ENCODE measurements around the gene MUS81.

DNA sequence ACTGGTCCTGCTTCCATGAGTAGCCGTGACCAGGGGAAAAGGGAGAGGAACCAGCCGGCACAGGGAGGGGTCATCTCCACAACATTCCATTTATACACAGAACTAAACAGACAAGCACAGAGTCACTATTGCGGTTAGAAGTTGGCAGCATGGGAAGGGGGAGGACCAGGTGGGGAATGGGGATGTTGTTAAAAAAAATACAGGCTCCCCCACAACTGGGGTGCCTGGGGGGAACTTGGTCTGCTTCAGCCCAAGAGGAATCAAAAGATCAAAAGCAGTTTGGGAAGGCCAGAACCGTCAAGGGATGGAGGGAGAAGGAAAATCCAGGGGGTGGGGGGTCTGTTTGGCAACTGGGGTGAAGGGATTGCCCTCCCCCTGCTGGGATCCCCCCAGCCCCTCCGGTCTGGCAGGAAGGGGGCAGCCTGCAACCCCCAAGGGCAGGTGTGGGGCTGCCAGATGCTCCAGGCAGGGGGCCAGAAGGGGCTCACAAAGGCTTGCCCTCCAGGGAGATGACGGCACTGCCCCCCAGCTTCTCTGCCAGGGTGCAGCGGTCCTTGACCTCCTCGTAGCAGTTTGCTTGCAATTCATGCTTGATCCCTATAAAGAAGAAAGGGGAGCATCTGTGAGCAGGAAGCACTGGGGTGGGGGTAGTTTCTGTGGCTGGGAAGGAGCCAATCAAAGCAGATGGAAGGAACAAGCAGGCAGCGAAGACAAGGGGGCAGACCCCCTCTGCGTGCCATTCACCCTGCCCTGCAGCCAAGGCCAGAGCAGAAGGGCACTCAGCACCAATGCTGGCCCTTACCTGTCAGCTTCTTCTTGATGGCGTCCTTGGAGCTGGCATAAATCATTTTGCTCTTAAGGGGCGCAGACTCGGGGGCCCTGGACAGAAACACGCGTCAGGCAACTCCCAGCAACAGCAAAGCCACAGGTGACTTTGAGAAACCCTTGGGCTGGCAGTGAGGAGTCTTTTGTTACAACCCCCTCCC lies 5.1 kb upstream of the MUS81 start:
- TF ChIP-seq ZZZ3 (IDR thresholded peaks at IDR 0.05) (no peak), MCM3 (IDR thresholded peaks at IDR 0.05) (no peak), NCOR1 (IDR thresholded peaks at IDR 0.05) (no peak), SRF (CRISPR knock-in tag; IDR thresholded peaks at IDR 0.05) (no peak), FIP1L1 (IDR thresholded peaks at IDR 0.05; ENCODE audit: low read depth, low read length, poor library complexity, severe bottlenecking) (no peak), ZNF707 (CRISPR knock-in tag; conservative IDR thresholded peaks at IDR 0.05) (no peak), TAF15 (IDR thresholded peaks at IDR 0.05; ENCODE audit: low read depth, low read length) (no peak)
